ENCODE measurements around the gene RNF149.
"Not testable (repeated sequence)": the region's sequence is repeated elsewhere in the genome, so short reads cannot be mapped to it uniquely, and the experiment has no call there.

Gene RNF149

DNA sequence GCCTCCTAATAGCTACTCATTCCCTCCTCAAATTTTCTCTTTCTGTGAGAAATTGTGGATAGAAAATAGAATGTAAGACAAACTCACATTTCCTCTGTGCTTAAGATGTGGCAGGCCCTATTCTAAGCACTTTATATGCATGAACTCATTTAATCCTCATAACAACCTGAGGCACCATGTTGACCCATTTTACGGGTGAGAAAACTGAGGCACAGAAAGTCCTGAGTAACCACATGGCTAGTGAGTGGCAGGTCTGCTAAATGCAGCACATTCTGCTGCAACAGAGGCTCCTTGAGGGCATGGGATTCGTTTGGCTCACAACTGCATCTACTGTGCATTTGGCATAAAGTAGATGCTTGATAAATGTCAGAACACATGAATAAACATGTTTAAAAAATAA lies 22.7 kb upstream of the RNF149 start:
- no peak for DNase-seq (ENCODE audit: low spot score)

DNA sequence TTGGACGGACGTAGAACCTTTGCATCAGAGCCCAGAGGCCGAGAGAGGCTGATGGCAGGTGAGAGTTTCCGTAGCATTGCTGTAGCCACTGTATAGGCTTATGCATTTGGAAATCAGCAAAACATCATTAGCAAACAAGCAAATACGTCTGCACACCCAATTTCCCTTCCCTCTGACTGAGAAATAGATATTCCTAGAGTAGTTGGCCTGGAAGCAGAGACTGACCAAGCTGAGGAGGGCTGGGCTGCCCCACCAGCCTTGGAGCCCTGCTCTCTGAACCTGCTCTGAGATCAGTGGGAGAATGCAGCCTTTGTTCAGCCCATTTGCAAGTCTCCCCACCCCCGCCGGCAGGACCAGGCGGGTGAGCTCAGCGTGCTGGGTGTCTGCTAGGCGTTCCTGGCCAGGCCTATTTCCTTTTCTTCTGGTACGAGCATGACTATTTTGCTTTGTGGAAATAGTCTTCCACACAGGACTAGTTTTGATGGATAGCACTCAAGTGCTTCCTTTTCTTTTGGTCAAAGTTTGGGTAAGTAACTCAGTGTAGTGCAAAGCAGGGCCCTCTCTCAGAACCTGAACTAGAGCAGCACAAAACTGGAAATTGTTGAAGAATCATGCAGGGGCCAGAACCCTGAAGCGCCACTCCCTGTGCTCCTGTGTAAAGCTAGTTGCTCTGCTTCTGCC lies 21.9 kb upstream of the RNF149 start:
- no peak for DNase-seq (ENCODE audit: low spot score)

DNA sequence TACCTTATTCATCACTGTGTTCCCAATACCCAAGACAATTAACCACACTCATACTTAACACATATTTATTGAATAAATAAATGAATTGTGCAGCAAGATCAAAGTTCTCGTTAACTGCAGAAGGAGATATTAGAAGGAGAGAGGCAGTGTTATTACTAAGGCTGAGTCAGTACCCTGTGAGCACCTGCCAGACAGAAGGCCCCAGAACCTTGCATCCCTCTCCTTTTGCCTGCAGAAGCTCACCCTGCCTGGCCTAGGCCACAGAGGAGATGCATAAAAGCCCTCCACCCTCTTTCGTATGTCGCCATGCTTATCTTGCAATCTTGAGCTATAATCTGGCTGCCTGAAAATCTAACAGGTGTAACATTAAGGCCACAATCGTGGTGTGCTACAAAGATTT lies 20.5 kb upstream of the RNF149 start:
- DNase-seq (ENCODE audit: low spot score): no peak

DNA sequence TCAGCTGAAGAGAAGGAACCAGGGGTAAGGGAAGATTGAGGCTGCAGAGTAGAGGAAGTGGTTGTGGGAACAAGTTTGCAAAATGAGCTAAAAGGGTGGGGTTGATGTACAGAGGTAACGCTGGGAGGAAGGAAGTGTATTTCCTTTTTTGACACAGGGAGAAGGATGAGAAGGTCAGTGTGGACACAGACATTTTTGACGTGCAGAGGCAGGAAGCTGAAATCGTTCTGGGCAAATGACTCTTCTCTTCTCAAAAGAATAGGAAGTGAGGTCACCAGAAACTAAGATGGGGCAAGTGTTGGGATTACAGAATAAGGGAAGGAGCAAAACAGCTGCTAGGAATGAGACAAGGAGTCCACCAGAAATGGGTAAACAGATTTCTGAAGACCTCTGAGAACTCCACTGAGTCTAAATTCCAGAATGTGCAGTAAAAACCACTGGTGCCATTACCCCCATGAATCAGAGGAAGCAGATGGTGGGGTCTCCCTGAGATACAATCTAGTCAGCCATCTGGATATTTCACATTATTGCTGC lies 20.0 kb upstream of the RNF149 start:
- no peak for DNase-seq (ENCODE audit: low spot score)

DNA sequence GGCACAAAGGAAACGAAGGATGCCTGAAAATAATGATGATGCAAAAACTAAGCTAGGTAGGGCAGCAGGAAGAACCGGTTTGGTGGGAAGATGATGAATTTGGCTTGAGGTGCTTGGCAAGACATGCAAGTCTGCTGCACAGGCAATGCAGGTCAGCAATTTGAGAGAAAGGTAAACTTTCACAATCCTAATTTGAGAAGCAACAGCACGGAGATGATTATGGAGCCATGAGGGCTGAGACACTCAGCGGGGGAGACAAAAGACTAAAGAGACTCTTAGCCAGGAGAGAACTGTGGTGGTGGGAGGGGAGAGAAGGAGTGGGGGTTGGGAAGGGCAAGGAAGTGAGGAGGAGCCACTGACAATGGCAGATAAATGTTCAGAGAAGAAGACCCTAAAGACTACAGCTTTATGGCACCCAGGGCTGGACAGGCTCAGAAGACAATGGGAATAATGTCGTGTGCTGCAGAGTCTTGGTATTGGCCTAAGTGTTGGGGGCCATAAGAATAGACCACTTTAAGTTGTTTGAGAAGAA lies 19.4 kb upstream of the RNF149 start:
- no peak for DNase-seq (ENCODE audit: low spot score)

DNA sequence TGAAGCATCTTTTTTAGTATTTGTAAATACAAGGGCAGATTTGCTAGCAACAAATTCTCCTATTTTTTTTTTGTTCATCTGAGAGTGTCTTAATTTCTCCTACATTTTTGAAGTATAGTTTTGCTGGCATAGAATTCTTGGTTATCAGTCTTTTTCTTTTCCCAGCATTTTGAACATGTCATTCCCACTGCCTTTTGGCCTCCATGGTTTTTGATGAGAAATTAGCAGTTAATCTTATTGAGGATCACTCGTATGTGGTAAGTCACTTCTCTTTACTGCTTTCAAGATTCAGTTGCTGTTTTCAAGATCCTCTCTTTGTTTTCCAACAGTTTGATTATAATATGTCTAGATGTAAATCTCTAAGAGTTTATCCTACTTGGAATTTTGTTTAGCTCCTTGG lies 16.9 kb upstream of the RNF149 start:
- DNase-seq (ENCODE audit: low spot score): no peak

DNA sequence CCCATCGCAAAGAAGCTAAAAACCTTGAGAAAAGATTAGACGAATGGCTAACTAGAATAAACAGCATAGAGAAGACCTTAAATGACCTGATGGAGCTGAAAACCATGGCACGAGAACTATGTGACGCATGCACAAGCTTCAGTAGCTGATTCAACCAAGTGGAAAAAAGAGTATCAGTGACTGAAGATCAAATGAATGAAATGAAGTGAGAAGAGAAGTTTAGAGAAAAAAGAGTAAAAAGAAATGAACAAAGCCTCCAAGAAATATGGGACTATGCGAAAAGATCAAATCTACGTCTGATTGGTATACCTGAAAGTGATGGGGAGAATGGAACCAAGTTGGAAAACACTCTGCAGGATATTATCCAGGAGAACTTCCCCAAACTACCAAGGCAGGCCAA lies 8.1 kb upstream of the RNF149 start:
- DNase-seq (ENCODE audit: low spot score): not testable (repeated sequence)

DNA sequence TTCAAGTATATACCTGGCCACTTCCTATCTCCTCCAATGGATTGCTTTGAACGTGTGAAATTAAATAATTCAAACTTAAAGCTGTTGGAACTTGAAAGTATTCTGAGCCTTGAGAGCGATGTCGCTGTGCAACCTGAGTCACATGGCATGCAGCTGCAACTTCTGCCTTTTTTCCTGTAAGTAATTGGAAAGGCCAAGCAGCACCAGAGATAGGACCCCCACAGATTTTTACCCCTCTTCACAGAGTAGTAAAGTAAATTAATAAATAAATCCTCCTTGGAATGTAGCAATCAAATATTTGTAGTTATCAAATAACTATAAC lies 3.2 kb upstream of the RNF149 start:
- no peak for DNase-seq (ENCODE audit: low spot score)

DNA sequence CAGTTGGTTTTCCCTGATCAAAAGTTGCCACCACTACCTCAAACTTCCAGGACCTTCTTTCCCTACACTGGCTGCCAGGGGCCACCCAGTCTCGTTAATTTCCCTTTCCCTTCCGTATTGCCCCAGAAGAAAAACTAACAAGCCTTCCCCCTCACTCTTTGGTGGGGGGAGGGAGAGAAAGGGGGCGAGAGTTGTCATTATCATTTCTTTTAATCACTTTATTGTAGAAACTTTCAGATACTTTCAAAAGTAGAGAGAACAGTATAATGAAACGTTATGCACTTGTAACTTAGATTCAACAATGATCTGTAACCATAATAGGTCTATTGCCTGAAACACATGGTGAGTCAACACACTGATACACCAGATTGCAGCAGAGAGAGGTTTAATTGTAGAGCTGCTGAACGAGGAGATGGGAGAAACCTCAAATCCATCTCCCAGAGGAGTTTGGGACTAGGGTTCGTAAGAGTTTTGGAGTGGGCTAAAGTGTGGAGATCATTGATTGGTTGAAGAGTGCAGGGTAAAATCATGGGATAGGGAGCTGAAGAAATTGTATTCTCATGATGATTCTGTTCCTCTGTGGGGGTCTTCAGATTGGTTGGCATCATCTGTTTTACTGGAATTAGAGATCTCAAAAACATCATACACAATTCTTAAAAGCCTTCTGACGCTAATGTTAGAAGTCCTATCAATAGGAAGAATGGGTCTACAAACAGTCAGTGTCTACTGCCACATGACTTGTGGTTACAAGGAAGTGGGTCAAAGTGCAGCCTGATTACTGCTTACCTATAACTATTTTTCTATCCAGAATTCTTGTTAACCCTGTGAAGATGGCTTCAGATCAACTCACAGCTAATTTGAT lies 2.6 kb upstream of the RNF149 start:
- DNase-seq (ENCODE audit: low spot score): no peak

DNA sequence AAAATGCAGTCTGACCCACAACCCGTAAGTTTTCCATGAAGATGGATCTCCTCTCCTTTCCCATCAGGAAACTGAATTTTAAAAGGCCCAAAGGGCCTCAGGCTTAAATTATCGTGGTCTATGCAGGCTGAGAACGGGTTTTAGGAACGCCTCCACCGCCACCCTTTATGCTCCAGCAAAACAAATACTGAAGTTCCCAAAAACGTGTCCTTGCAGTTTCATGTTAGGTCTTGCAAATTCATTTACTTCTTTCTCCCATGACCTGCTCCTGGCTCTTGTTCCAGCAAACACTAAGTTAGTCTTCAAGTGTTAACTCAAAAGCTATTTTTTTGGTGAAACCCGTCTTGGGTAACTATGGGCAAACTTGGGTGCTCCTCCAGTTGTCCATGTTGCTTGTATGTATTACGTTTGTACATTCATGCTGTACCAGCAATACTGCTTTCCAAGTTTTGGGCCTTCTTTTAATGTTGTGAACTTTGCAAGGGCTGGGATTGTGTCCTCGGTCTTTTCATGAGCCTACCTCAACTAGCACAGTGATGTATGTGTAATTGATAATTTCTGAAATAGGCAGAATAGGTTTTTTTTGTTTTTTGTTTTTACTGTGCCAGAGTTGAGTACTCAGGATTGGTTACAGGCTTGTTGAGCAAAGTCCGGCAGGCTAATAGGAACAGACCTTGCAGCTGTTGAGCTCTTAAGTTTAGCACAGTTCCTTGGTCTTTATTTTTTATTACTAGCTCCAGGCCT lies 1.8 kb upstream of the RNF149 start:
- no peak for DNase-seq (ENCODE audit: low spot score)

DNA sequence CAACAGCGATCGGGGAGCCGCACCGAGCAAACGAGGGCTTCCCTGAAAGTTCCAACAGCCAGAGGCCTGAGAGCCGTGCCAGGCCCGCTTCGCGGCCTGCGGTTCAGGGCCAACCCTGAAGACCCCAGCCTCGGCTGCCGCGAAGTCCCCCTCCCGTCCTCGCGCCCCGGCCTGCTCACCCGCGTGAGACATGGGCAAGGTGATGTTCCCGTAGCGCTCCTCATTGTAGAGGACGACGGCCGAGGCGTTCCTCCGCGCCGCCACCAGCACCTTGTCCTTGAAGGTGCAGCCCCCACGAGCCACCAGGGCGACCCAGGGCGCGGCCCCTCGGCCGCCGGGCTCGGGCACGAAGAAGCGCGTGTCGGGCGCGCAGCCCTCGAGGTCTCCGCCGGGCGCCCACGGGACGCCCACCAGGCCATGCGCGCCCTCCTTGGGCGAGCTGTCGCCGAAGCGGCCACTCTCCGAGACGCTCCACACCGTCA lies 510 bp downstream of the RNF149 start:
- DNase-seq (ENCODE audit: low spot score): peak; percentile 15

DNA sequence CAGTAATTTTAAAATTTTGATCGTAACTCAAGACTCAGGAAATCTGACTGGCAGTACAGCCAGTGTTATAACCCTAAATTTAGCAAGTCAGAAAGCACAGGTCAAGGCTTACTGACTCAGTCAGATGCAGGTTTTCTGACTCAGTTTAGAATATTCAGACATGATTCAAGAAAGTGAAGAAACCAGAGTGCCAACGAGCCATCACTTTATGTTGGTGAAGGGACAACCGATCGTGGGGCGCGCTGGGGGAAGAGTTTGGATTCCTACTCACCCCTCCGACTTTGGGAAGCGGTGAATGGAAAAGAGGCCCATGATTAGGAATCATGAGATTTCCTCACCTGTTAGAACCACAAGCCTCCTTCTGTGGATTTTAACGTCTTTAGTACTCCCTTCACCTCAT lies 998 bp downstream of the RNF149 start:
- no peak for DNase-seq (ENCODE audit: low spot score)

DNA sequence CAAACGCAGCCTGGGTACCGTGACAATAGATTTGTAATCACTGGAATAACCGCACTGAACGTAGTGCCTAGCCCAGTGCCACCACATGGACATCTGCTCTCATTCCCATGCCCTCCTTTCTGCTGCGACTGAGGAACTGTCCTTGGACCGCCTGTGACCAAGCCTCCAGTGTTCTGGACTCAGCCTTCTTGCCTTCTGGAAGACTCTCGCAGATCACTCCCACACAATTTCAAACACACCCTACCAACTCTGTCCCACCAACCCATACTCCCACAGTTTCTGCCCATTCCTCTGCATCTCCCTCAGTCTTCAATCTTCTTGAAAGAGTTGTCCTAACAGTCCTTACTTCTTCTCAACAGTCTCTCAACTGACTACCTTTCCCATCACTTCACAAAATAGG lies 2.1 kb downstream of the RNF149 start:
- peak; percentile 6 for DNase-seq (ENCODE audit: low spot score)

DNA sequence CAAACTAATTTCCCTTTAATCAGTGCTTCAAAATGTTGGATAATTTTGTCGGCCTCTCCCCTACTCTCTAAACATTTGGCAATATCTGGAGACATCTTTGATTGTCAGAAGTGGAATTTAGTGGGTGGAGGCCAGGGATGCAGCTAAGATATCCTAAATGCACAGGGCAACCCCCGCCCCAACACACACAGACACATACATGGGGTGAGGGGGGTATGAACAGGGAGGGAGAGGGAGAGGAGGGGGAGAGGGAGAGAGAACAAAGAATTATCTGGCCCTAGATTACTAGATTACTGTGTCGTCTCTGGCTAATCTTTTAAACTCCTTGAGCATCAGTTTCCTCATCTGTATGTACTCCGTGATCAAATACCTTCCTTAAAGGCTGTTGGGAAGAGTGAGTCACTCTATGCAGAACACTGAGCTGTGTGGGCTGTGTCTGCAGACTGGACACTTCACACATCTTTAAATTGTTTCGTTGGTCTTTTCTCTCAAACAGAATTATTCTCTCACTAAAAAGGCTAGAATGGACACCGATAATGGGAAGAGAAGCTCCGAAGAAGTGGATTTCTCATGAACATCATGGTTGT lies 2.9 kb downstream of the RNF149 start:
- DNase-seq (ENCODE audit: low spot score): peak; percentile 62

DNA sequence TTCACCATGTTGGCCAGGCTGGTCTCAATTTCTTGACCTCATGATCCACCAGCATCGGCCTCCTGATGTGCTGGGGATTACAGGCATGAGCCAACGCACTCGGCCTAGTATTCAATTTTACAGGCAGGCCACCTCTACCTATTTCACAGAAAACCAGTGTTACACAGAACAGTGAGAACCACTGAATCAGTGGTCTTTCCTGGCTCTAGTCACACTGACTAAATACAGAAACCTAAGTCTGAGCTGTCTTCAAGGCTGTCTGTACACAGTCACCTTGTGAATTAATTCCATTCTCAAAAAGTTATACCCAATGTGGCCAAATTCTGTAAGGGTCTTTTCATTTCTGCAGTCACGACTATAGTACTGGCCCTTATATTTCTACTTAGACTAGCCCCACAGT lies 3.5 kb downstream of the RNF149 start:
- DNase-seq (ENCODE audit: low spot score): no peak

DNA sequence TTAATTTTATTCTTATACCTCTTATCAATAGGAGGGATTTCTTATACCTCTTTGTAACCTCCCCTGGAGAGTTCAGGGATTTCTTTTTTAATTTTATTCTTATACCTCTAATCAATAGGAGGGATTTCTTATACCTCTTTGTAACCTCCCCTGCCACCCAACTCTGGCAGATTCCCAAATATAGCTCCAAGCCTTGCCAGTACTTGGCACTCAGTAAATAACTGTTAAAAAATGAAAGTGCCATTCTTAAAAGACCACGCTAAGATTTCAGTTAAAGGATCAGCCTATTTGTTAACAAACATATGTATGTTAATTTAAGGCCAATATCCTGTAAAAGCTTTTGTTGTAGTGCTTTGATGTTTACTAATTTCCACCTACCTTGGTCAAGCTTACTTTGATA lies 4.8 kb downstream of the RNF149 start:
- no peak for DNase-seq (ENCODE audit: low spot score)

DNA sequence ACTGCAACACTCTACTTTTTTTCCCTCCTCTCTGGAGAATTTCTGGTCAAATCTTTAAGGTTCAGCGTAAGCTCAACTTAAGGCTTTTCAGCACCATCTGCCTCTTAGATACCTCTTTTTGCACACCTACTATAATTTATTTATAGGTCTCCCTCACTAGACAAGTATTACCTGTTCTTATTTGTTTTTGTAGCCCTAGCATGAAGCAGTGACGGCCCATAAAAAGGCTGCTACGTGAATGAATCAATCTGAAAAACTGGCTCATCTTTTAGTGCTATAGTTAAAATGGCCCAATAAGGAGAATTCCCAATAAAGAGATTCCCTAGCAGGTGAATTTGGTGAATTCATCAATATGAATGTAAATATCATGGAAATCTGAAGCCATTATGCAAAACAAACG lies 6.5 kb downstream of the RNF149 start:
- no peak for DNase-seq (ENCODE audit: low spot score)

DNA sequence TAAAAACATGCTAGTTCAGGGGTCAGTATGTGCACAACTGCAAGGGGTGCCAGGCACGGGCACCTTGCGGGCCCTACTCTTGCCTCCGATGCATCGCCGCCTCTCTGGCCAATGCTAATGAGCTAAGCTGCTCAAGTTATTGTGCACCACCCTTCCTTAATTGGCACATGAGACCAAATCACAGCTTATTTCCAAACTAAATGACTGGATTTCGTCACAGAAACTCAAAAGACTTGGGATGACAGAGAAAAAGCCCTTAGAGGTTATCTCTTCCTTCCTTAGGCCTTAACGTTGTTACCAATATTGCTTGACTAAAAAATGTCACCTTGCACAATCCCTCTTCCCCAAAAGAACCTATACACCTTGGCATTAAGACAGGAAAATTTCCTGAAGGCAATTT lies 7.7 kb downstream of the RNF149 start:
- DNase-seq (ENCODE audit: low spot score): no peak

DNA sequence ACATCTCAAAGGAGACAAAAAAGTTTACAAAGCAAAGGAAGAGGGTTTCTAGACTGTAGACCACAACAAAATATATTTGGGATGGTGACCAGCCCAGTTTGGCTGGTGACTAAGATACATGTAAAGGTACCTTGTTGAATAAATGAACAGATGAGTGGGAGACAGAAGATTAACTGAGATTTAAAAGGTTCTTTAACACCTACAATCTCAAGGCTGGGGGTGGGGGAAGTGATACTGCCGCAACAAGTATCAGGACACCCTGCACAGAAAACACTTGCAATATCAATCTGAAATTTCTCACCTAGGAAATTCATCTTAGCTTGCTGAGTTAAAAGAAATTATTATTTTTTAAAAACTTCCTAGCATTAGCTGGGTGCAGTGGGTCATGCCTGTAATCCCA lies 8.3 kb downstream of the RNF149 start:
- DNase-seq (ENCODE audit: low spot score): no peak

DNA sequence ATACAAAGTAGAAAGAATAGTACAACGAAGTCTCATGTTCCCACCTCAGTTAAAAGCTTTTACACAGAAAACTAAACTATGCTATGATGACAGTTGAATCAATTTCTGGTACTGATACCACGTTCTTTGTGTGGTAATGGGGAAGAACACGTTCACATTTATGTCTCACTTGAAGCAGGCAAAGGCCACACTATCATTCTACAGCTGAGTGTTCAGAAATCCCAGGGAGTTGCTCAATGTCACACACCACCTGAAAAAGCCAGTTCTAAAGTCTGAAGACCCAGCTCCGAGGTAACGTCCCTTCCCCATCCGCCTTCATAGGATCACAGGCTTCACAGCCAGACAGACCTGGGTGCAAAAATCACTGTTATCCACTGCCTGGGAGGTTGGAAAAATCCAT lies 8.9 kb downstream of the RNF149 start:
- no peak for DNase-seq (ENCODE audit: low spot score)

DNA sequence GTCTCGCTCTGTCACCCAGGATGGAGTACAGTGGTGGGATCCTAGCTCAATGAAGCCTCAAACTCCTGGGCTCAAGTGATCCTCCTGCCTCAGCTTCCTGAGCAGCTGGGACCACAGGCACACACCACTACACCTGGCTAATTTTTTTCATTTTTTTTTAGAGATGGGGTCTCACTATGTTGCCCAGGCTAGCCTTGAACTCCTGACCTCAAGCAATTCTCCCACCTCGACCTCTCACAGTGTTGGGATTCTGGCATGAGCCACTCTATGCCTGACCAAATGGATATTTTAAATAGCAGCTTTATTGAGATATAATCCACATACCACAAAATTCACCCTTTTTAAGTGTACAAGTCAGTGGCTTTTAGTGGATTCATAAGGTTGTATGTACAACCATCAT lies 11.1 kb downstream of the RNF149 start:
- DNase-seq (ENCODE audit: low spot score): no peak

DNA sequence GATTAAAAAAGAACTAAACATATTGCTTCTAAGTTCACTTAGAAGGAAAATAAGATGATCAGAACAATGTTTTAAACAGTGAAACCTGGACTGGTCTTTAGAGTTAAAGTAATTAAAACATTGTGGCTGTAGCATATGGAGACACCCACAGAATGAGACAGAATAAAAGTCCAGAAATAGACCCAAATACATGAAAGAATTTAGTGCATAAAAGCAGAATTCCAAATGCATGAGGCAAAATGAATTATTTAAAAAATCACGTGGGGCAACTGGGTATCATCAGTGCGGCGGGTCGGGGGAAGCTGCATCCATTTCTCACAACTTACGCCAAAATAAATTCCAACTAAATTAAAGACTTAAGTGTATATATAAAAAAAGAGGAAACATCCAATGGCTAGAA lies 12.1 kb downstream of the RNF149 start:
- peak; percentile 37 for DNase-seq (ENCODE audit: low spot score)

Measured in AG08395 (cell line).